WTC11 (cell line): ENCODE results near the gene RNF25. TPM values are rescaled to one million over a fixed set of nuclear protein-coding genes. Genes with fewer than 3 reads are reported as not detected.

ENCODE experiments used
- ATAC-seq: fragments of 200-7000 bp; cut with Tn5 transposase; 2 replicates; pipeline ENCODE4 v1.10.0; 2021; ENCODE audit warnings: mild to moderate bottlenecking, moderate library complexity
- CTCF ChIA-PET: fragments of 300-600 bp; sonication (Branson Sonifier 250); formaldehyde crosslinking; loops from one replicate; lab custom pipeline; 2021; ENCODE audit warnings: antibody characterized with exemption; lab: Charles Lee
- POLR2A ChIA-PET: fragments of 350-600 bp; sonication (Branson Sonifier 250); formaldehyde crosslinking; loops from one replicate; lab custom pipeline; 2021; ENCODE audit warnings: antibody characterized with exemption; lab: Charles Lee
- DNase-seq: peaks from one replicate; pipeline ENCODE4 v3.0.0; 2021; ENCODE audit warnings: low spot score
- H3K27ac Mint-ChIP-seq: 2 replicates; pipeline ENCODE4 v1.8.0; 2021; ENCODE audit warnings: mixed read lengths
- H3K27me3 Mint-ChIP-seq: 2 replicates; pipeline ENCODE4 v1.8.0; 2021; ENCODE audit warnings: low read depth, mild to moderate bottlenecking, moderate library complexity, mixed read lengths
- H3K36me3 Mint-ChIP-seq: 2 replicates; pipeline ENCODE4 v1.8.0; 2021; ENCODE audit warnings: mixed read lengths
- H3K4me1 Mint-ChIP-seq: 2 replicates; pipeline ENCODE4 v1.8.0; 2022; ENCODE audit warnings: mixed read lengths
- H3K4me3 Mint-ChIP-seq: 2 replicates; pipeline ENCODE4 v1.8.0; 2021; ENCODE audit warnings: mild to moderate bottlenecking, moderate library complexity, mixed read lengths
- H3K9me3 Mint-ChIP-seq: 2 replicates; pipeline ENCODE4 v1.8.0; 2021; ENCODE audit warnings: mixed read lengths
- AFF4 ChIP-seq: sonication (generic); formaldehyde crosslinking; IDR thresholded peaks from 2 replicates; pipeline ENCODE4 v1.8.1; 2023; ENCODE audit warnings: mild to moderate bottlenecking, missing genetic modification reagents, borderline replicate concordance
- CDX4 ChIP-seq: fragments of 250-450 bp; sonication (Bioruptor Pico); IDR thresholded peaks from 2 replicates; pipeline ENCODE4 v1.9.0; 2021; ENCODE audit warnings: moderate library complexity, mild to moderate bottlenecking, inconsistent platforms, borderline replicate concordance
- CREM ChIP-seq: sonication (generic); formaldehyde crosslinking; IDR thresholded peaks from 2 replicates; pipeline ENCODE4 v1.8.1; 2022; ENCODE audit warnings: mild to moderate bottlenecking, missing genetic modification reagents, moderate library complexity
- E2F5 ChIP-seq: sonication (generic); formaldehyde crosslinking; IDR thresholded peaks from 2 replicates; pipeline ENCODE4 v1.8.1; 2022; ENCODE audit warnings: mild to moderate bottlenecking, moderate library complexity, missing genetic modification reagents
- EMX1 ChIP-seq: fragments of 250-450 bp; sonication (Bioruptor Pico); IDR thresholded peaks from 2 replicates; pipeline ENCODE4 v1.8.0; 2021; ENCODE audit warnings: mild to moderate bottlenecking
- ERG ChIP-seq: fragments of 250-450 bp; sonication (Bioruptor Pico); IDR thresholded peaks from 2 replicates; pipeline ENCODE4 v1.8.0; 2021; ENCODE audit warnings: mild to moderate bottlenecking
- ETV6 ChIP-seq: sonication (generic); formaldehyde crosslinking; IDR thresholded peaks from 2 replicates; pipeline ENCODE4 v1.8.1; 2022; ENCODE audit warnings: mild to moderate bottlenecking, missing genetic modification reagents
- GABPB1 ChIP-seq: sonication (generic); formaldehyde crosslinking; IDR thresholded peaks from 2 replicates; pipeline ENCODE4 v1.8.1; 2023; ENCODE audit warnings: mild to moderate bottlenecking, missing genetic modification reagents
- NR1H2 ChIP-seq: sonication (generic); formaldehyde crosslinking; IDR thresholded peaks from 2 replicates; pipeline ENCODE4 v1.9.0; 2021; ENCODE audit warnings: mild to moderate bottlenecking, moderate library complexity, missing genetic modification reagents
- NR2C2 ChIP-seq: sonication (generic); formaldehyde crosslinking; IDR thresholded peaks from 2 replicates; pipeline ENCODE4 v1.8.0; 2022; ENCODE audit warnings: mild to moderate bottlenecking, missing genetic modification reagents
- NR3C1 ChIP-seq: sonication (generic); formaldehyde crosslinking; conservative IDR thresholded peaks from 2 replicates; pipeline ENCODE4 v1.8.1; 2023; ENCODE audit warnings: low read depth, mild to moderate bottlenecking, missing genetic modification reagents
- PREB ChIP-seq: sonication (generic); formaldehyde crosslinking; IDR thresholded peaks from 2 replicates; pipeline ENCODE4 v1.8.1; 2022; ENCODE audit warnings: mild to moderate bottlenecking, missing genetic modification reagents, moderate library complexity, borderline replicate concordance
- STAT6 ChIP-seq: sonication (generic); formaldehyde crosslinking; conservative IDR thresholded peaks from 2 replicates; pipeline ENCODE4 v1.8.1; 2023; ENCODE audit warnings: mild to moderate bottlenecking, low read depth, missing genetic modification reagents, moderate library complexity
- USF1 ChIP-seq: sonication (generic); formaldehyde crosslinking; IDR thresholded peaks from 2 replicates; pipeline ENCODE4 v1.8.0; 2022; ENCODE audit warnings: mild to moderate bottlenecking, missing genetic modification reagents
- ZMAT4 ChIP-seq: fragments of 250-450 bp; sonication (Bioruptor Pico); IDR thresholded peaks from 2 replicates; pipeline ENCODE4 v1.9.0; 2021; ENCODE audit warnings: mild to moderate bottlenecking
- ZNF121 ChIP-seq: sonication (generic); formaldehyde crosslinking; IDR thresholded peaks from 2 replicates; pipeline ENCODE4 v1.8.0; 2023; ENCODE audit warnings: missing genetic modification reagents
- ZNF232 ChIP-seq: sonication (generic); formaldehyde crosslinking; IDR thresholded peaks from 2 replicates; pipeline ENCODE4 v1.8.0; 2022; ENCODE audit warnings: mild to moderate bottlenecking, missing genetic modification reagents
- ZNF263 ChIP-seq: sonication (generic); formaldehyde crosslinking; IDR thresholded peaks from 2 replicates; pipeline ENCODE4 v1.8.1; 2022; ENCODE audit warnings: low read depth, mild to moderate bottlenecking, moderate library complexity, missing genetic modification reagents
- ZNF532 ChIP-seq: fragments of 250-450 bp; sonication (Bioruptor Pico); IDR thresholded peaks from 2 replicates; pipeline ENCODE4 v1.9.0; 2021; ENCODE audit warnings: mild to moderate bottlenecking, borderline replicate concordance
- ZNF671 ChIP-seq: fragments of 250-450 bp; sonication (Bioruptor Pico); IDR thresholded peaks from 2 replicates; pipeline ENCODE4 v1.8.0; 2021; ENCODE audit warnings: mild to moderate bottlenecking
- total RNA-seq: library from RNA; stranded (reverse); gene quantifications from 3 replicates; pipeline ENCODE4 v1.2.3, GENCODE V29; 2021

RNF25 gene
- total RNA-seq, 1 experiment from 2014 or later, result 23.9 TPM

GRCh38 chr2:218626369-218626768, 45.4 kb downstream of the RNF25 start (continued):
- TF ChIP-seq ZNF532 (CRISPR knock-in tag), result no peak
- TF ChIP-seq CDX4, result no peak
- TF ChIP-seq ZNF232 (CRISPR knock-in tag), result no peak
- no peak for TF ChIP-seq ZMAT4 (CRISPR knock-in tag)
- no peak for TF ChIP-seq NR1H2
- no peak for TF ChIP-seq NR2C2 (CRISPR knock-in tag)
- no peak for TF ChIP-seq CREM (CRISPR knock-in tag)
- no peak for TF ChIP-seq ETV6
- no peak for TF ChIP-seq ERG (CRISPR knock-in tag)
- TF ChIP-seq AFF4 (CRISPR knock-in tag), result no peak
- TF ChIP-seq ZNF263 (CRISPR knock-in tag), result no peak

GRCh38 chr2:218623366-218623705, 48.5 kb downstream of the RNF25 start:
- no peak overlapping the region for H3K4me3 Mint-ChIP-seq
- no peaks in the 10 kb centered on the region for H3K36me3 Mint-ChIP-seq
- ChIA-PET POLR2A (no interaction called here), CTCF (interaction anchor here (0.7 kb wide), 1 partner anchor 20 kb away, joined by 3 read pairs; no protein-coding TSS in a partner anchor)
- no peak overlapping the region for H3K27ac Mint-ChIP-seq
- H3K9me3 Mint-ChIP-seq, result no peaks in the 10 kb centered on the region
- ATAC-seq (no peak), DNase-seq (no peak)
- peaks cover 3% of the 10 kb centered on the region for H3K4me1 Mint-ChIP-seq
- no peaks in the 10 kb centered on the region for H3K27me3 Mint-ChIP-seq
- TF ChIP-seq GABPB1 (CRISPR knock-in tag) (no peak), EMX1 (no peak), NR3C1 (CRISPR knock-in tag) (no peak), STAT6 (CRISPR knock-in tag) (no peak), ZNF121 (CRISPR knock-in tag) (no peak), ZNF671 (CRISPR knock-in tag) (no peak), PREB (CRISPR knock-in tag) (no peak), USF1 (CRISPR knock-in tag) (no peak), E2F5 (no peak)
